ENCODE measurements around the gene DIO1.
A peak's percentile ranks its signal among the peaks of the same experiment; 100 is the strongest.

DIO1 gene

DNA sequence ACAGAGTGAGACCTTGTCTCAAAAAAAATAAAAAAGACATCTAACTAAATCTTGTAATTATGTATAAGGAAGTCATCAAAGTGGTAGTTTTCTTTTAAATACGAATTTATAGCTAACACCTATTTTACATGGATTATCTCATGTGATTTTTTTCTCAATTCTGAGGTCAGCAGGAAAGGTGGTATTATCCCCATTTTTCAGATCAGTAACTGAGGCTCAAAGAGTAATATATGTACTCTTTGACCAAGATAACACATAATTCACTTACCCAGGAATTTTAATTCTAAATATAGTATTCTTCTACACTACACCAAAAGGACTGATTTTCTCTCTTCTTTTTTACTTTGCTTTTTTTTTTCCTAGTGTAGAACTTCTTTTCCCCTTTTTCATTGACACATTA is 42.4 kb downstream of the DIO1 start:
- no peak overlapping the region for H3K9ac ChIP-seq (ENCODE audit: low read length)
- H3K4me3 ChIP-seq (ENCODE audit: low read length), result no peak overlapping the region
- no peaks in the 10 kb centered on the region for H3K36me3 ChIP-seq (ENCODE audit: control insufficient read depth, insufficient read depth, low read length)
- H3K79me1 ChIP-seq (ENCODE audit: low read length), result no peaks in the 10 kb centered on the region
- H3K4me1 ChIP-seq (ENCODE audit: control insufficient read depth, low read depth, low read length), result no peaks in the 10 kb centered on the region
- H3K56ac ChIP-seq (ENCODE audit: low read length), result no peak overlapping the region
- no peak overlapping the region for H2BK15ac ChIP-seq (replicated peaks; ENCODE audit: low read depth)
- no peak overlapping the region for H2AK5ac ChIP-seq (ENCODE audit: low read length)
- H3K79me2 ChIP-seq (ENCODE audit: control insufficient read depth, insufficient read depth, low read length), result no peaks in the 10 kb centered on the region
- no peak for DNase-seq
- WGBS (ENCODE audit: extremely low coverage, insufficient coverage, low lambda C conversion rate), result no CpG with 5 or more reads among the region's 1 CpG
- H3K27me3 ChIP-seq (ENCODE audit: insufficient read depth, low read length, poor library complexity), result no peaks in the 10 kb centered on the region
- H4K8ac ChIP-seq (ENCODE audit: low read depth, low read length), result no peak overlapping the region
- no peak overlapping the region for H3K4ac ChIP-seq (ENCODE audit: low read depth, low read length)
- H3K27ac ChIP-seq (ENCODE audit: low read depth, low read length), result no peak overlapping the region
- no peak overlapping the region for H3K4me2 ChIP-seq (ENCODE audit: low read length)
- H4K5ac ChIP-seq (ENCODE audit: low read length), result no peak overlapping the region
- no peak overlapping the region for H3K18ac ChIP-seq (ENCODE audit: low read length)
- no peak overlapping the region for H2BK5ac ChIP-seq (ENCODE audit: low read length)
- no peak overlapping the region for H3K23ac ChIP-seq (ENCODE audit: low read length)
- H2BK120ac ChIP-seq (ENCODE audit: low read depth, low read length), result no peak overlapping the region

DNA sequence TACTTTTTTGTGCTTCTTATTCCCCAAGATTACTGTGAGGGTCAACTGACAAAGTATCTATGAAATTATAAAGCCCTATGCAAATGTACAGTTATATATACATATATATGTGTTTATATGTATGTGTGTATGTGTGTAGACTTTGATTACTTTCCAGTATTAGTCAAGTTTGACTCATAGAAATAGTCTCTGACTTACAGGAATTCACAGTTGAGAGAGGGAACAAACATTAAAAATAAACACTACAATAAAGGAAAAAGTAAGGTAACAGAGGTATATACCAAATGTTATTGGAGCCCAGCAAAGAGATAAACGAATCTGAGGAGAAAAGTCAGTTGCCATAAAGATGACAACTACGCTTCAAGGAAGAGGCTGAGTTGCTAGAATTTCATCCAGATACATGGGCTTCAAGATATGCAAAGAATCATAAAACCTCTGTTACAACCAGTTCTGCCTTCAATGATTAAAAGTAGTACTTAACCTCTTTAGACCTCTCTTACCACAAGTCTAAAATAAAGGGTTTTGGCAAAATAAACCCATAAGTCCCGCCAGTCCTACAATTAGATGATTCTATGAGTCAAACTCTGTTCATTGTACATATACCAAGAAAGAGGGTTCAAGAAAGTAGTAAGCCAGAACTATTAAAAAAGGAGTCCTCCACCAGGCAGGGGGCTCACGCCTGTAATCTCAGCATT is 44.3 kb downstream of the DIO1 start:
- Histone ChIP-seq H3K27ac (ENCODE audit: low read depth, low read length) (no peak overlapping the region), H2BK15ac (replicated peaks; ENCODE audit: low read depth) (no peak overlapping the region), H2BK120ac (ENCODE audit: low read depth, low read length) (no peak overlapping the region), H3K36me3 (ENCODE audit: control insufficient read depth, insufficient read depth, low read length) (no peaks in the 10 kb centered on the region), H3K18ac (ENCODE audit: low read length) (no peak overlapping the region), H3K27me3 (ENCODE audit: insufficient read depth, low read length, poor library complexity) (no peaks in the 10 kb centered on the region), H3K56ac (ENCODE audit: low read length) (no peak overlapping the region), H3K4me3 (ENCODE audit: low read length) (no peak overlapping the region), H3K9ac (ENCODE audit: low read length) (no peak overlapping the region), H3K23ac (ENCODE audit: low read length) (no peak overlapping the region), H4K8ac (ENCODE audit: low read depth, low read length) (no peak overlapping the region), H3K79me1 (ENCODE audit: low read length) (no peaks in the 10 kb centered on the region), H3K4me2 (ENCODE audit: low read length) (no peak overlapping the region), H3K79me2 (ENCODE audit: control insufficient read depth, insufficient read depth, low read length) (no peaks in the 10 kb centered on the region), H2AK5ac (ENCODE audit: low read length) (no peak overlapping the region), H4K5ac (ENCODE audit: low read length) (no peak overlapping the region), H2BK5ac (ENCODE audit: low read length) (no peak overlapping the region), H3K4ac (ENCODE audit: low read depth, low read length) (no peak overlapping the region), H3K4me1 (ENCODE audit: control insufficient read depth, low read depth, low read length) (peaks cover 5% of the 10 kb centered on the region)
- WGBS (ENCODE audit: extremely low coverage, insufficient coverage, low lambda C conversion rate), result no CpG with 5 or more reads among the region's 4 CpGs
- DNase-seq, result no peak

DNA sequence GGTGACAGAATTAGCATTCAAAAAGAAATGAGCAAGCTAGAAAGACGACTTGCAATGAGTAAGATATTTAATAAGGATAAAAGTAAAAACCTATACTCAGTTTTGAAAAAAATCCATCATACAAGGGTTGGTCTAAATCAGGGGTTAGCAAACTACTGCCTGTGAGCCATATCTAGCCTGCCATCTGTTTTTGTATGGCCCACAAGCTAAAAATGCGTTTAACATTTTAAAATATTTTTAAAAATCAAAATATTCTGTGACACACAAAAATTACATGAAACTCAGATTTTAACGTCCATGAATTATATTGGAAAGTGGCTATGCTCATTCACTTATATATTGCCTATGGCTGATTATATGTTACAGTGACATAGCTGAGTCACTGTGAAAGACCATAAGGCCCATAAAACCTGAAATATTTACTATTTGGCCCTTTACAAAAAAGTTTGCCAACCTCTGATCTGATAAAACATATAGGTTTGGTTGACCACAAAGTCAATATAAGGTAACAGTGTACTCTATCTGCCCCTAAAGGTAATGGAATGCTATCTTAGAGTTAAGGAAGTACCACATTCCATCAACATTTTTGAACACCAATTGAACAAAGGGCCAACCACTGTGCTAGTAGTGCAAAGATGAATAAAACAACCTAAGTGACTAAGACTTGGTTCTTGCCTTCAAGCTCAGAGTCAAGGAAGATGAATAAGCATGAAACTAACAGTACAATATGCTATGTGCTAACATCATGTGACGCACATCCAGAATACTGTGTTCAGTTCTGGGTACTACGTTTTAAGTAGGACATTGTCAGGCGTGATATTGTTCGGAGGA is 48.4 kb downstream of the DIO1 start:
- H3K79me2 ChIP-seq (ENCODE audit: control insufficient read depth, insufficient read depth, low read length), result peaks cover 8% of the 10 kb centered on the region
- no peak overlapping the region for H3K4me2 ChIP-seq (ENCODE audit: low read length)
- WGBS (ENCODE audit: extremely low coverage, insufficient coverage, low lambda C conversion rate), result no CpG with 5 or more reads among the region's 7 CpGs
- H3K4me1 ChIP-seq (ENCODE audit: control insufficient read depth, low read depth, low read length), result peaks cover 7% of the 10 kb centered on the region
- peaks cover 4% of the 10 kb centered on the region for H3K79me1 ChIP-seq (ENCODE audit: low read length)
- no peak overlapping the region for H4K8ac ChIP-seq (ENCODE audit: low read depth, low read length)
- H2AK5ac ChIP-seq (ENCODE audit: low read length), result no peak overlapping the region
- H4K5ac ChIP-seq (ENCODE audit: low read length), result no peak overlapping the region
- H2BK15ac ChIP-seq (replicated peaks; ENCODE audit: low read depth), result no peak overlapping the region
- H3K18ac ChIP-seq (ENCODE audit: low read length), result no peak overlapping the region
- H3K56ac ChIP-seq (ENCODE audit: low read length), result no peak overlapping the region
- no peaks in the 10 kb centered on the region for H3K27me3 ChIP-seq (ENCODE audit: insufficient read depth, low read length, poor library complexity)
- DNase-seq, result peak; percentile 21
- no peak overlapping the region for H3K9ac ChIP-seq (ENCODE audit: low read length)
- H2BK5ac ChIP-seq (ENCODE audit: low read length), result no peak overlapping the region
- H3K27ac ChIP-seq (ENCODE audit: low read depth, low read length), result no peak overlapping the region
- no peak overlapping the region for H3K4me3 ChIP-seq (ENCODE audit: low read length)
- H3K23ac ChIP-seq (ENCODE audit: low read length), result no peak overlapping the region
- no peak overlapping the region for H3K4ac ChIP-seq (ENCODE audit: low read depth, low read length)
- H2BK120ac ChIP-seq (ENCODE audit: low read depth, low read length), result no peak overlapping the region
- no peaks in the 10 kb centered on the region for H3K36me3 ChIP-seq (ENCODE audit: control insufficient read depth, insufficient read depth, low read length)

DNA sequence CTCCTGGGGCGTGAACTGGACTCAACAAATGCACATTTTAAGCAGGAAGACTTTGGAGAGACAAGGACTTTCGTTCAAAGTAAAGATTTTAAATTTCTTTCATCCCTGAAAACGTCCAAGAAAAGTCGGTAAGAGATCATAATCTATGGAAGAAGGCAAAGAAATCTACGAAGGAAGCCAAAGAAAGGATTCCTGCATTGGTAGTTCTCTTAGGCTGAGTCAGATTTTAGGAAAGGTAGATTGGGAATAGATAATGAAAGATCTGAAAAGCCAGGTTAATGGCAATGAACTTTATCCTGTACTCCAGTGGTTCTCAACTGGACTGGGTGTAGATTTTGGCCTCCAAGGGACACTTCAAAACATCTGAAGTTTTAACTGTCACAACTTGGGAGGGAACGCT is 49.1 kb downstream of the DIO1 start:
- H3K36me3 ChIP-seq (ENCODE audit: control insufficient read depth, insufficient read depth, low read length), result no peaks in the 10 kb centered on the region
- no peak overlapping the region for H3K4me3 ChIP-seq (ENCODE audit: low read length)
- H3K23ac ChIP-seq (ENCODE audit: low read length), result no peak overlapping the region
- no peak overlapping the region for H2BK5ac ChIP-seq (ENCODE audit: low read length)
- H3K9ac ChIP-seq (ENCODE audit: low read length), result no peak overlapping the region
- H3K27me3 ChIP-seq (ENCODE audit: insufficient read depth, low read length, poor library complexity), result no peaks in the 10 kb centered on the region
- H3K56ac ChIP-seq (ENCODE audit: low read length), result no peak overlapping the region
- no CpG with 5 or more reads among the region's 6 CpGs for WGBS (ENCODE audit: extremely low coverage, insufficient coverage, low lambda C conversion rate)
- no peak overlapping the region for H3K27ac ChIP-seq (ENCODE audit: low read depth, low read length)
- H4K8ac ChIP-seq (ENCODE audit: low read depth, low read length), result no peak overlapping the region
- H3K4me1 ChIP-seq (ENCODE audit: control insufficient read depth, low read depth, low read length), result peaks cover 7% of the 10 kb centered on the region
- peaks cover 8% of the 10 kb centered on the region for H3K79me1 ChIP-seq (ENCODE audit: low read length)
- no peak overlapping the region for H3K4me2 ChIP-seq (ENCODE audit: low read length)
- H2BK15ac ChIP-seq (replicated peaks; ENCODE audit: low read depth), result no peak overlapping the region
- no peak for DNase-seq
- no peak overlapping the region for H2AK5ac ChIP-seq (ENCODE audit: low read length)
- H3K79me2 ChIP-seq (ENCODE audit: control insufficient read depth, insufficient read depth, low read length), result peaks cover 13% of the 10 kb centered on the region
- H4K5ac ChIP-seq (ENCODE audit: low read length), result no peak overlapping the region
- H3K18ac ChIP-seq (ENCODE audit: low read length), result no peak overlapping the region
- H3K4ac ChIP-seq (ENCODE audit: low read depth, low read length), result no peak overlapping the region
- no peak overlapping the region for H2BK120ac ChIP-seq (ENCODE audit: low read depth, low read length)

DNA sequence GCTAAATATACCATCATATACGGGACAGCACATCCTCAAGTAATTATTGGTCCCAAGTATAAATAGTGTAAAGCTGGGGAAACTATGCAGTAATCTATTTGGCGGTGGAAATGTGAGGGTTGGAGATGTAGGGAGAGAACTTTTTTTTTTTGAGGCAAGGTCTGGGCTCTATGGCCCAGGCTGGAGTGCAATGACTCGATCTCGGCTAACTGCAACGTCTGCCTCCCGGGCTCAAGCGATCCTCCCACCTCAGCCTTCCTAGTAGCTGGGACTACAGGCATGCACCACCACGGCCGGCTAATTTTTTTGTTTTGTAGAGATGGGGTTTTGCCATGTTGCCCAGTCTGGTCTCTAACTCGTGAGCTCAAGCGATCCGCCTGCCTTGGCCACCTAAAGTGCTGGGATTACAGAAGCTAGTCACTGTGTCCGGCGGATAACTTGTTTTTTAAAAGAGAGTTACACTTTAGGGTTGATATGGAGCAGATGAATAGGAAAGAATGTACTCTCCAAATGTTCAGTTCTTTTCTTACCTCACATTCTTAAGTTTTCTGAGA is 49.6 kb downstream of the DIO1 start:
- Histone ChIP-seq H2AK5ac (ENCODE audit: low read length) (no peak overlapping the region), H3K27ac (ENCODE audit: low read depth, low read length) (no peak overlapping the region), H3K4me3 (ENCODE audit: low read length) (no peak overlapping the region), H3K79me1 (ENCODE audit: low read length) (peaks cover 10% of the 10 kb centered on the region), H3K9ac (ENCODE audit: low read length) (no peak overlapping the region), H3K18ac (ENCODE audit: low read length) (no peak overlapping the region), H3K23ac (ENCODE audit: low read length) (no peak overlapping the region), H3K27me3 (ENCODE audit: insufficient read depth, low read length, poor library complexity) (no peaks in the 10 kb centered on the region), H3K4me2 (ENCODE audit: low read length) (no peak overlapping the region), H2BK15ac (replicated peaks; ENCODE audit: low read depth) (no peak overlapping the region), H4K5ac (ENCODE audit: low read length) (no peak overlapping the region), H3K4me1 (ENCODE audit: control insufficient read depth, low read depth, low read length) (peaks cover 7% of the 10 kb centered on the region), H3K36me3 (ENCODE audit: control insufficient read depth, insufficient read depth, low read length) (no peaks in the 10 kb centered on the region), H3K4ac (ENCODE audit: low read depth, low read length) (no peak overlapping the region), H2BK120ac (ENCODE audit: low read depth, low read length) (no peak overlapping the region), H4K8ac (ENCODE audit: low read depth, low read length) (no peak overlapping the region), H2BK5ac (ENCODE audit: low read length) (no peak overlapping the region), H3K56ac (ENCODE audit: low read length) (peak overlapping the region; percentile 17), H3K79me2 (ENCODE audit: control insufficient read depth, insufficient read depth, low read length) (peaks cover 13% of the 10 kb centered on the region)
- no peak for DNase-seq
- WGBS (ENCODE audit: extremely low coverage, insufficient coverage, low lambda C conversion rate), result no CpG with 5 or more reads among the region's 14 CpGs
